ENCODE results near the gene FBXL17.

FBXL17 gene

GRCh38 chr5:107979900-107980299 is 402.0 kb downstream of the FBXL17 start:
- no peak overlapping the region for H3K4me2 ChIP-seq (ENCODE audit: low read depth, low read length, poor library complexity, severe bottlenecking)
- H3K9me2 ChIP-seq (replicated peaks; ENCODE audit: low read depth, low read length) = no peaks in the 10 kb centered on the region
- H3K9me3 ChIP-seq (ENCODE audit: insufficient read depth, low read depth, low read length) = no peaks in the 10 kb centered on the region
- H3K79me2 ChIP-seq (ENCODE audit: insufficient read depth, low read length) = no peaks in the 10 kb centered on the region
- H3K4me1 ChIP-seq (ENCODE audit: insufficient read depth, low read length, poor library complexity, severe bottlenecking) = peaks cover 4% of the 10 kb centered on the region
- no peaks in the 10 kb centered on the region for H3K36me3 ChIP-seq (ENCODE audit: insufficient read depth, low read length)
- no peaks in the 10 kb centered on the region for H3F3A ChIP-seq (ENCODE audit: low read depth)
- no peak overlapping the region for H3K4me3 ChIP-seq (ENCODE audit: low read length, poor library complexity, severe bottlenecking)
- H3K9ac ChIP-seq (ENCODE audit: low read depth, low read length, poor library complexity, severe bottlenecking) = no peak overlapping the region
- H3K27me3 ChIP-seq (ENCODE audit: insufficient read depth, low read length, poor library complexity, severe bottlenecking) = no peaks in the 10 kb centered on the region
- no peaks in the 10 kb centered on the region for H4K20me1 ChIP-seq (ENCODE audit: insufficient read depth, low read length, poor library complexity, severe bottlenecking)
- TF ChIP-seq CTCF (conservative IDR thresholded peaks at IDR 0.05; ENCODE audit: low read length) (no peak), EZH2phosphoT487 (IDR thresholded peaks at IDR 0.05; ENCODE audit: borderline replicate concordance) (no peak)
- no peak overlapping the region for H2AFZ ChIP-seq (ENCODE audit: low read length)

- TF ChIP-seq EZH2phosphoT487 (IDR thresholded peaks at IDR 0.05; ENCODE audit: borderline replicate concordance) = no peak
- no peak for TF ChIP-seq CTCF (conservative IDR thresholded peaks at IDR 0.05; ENCODE audit: low read length)
Measured at GRCh38 chr5:107979291-107979690, 402.6 kb downstream of the FBXL17 start.

GRCh38 chr5:107977550-107978071 is 404.3 kb downstream of the FBXL17 start:
- H3K27me3 ChIP-seq (ENCODE audit: insufficient read depth, low read length, poor library complexity, severe bottlenecking) = no peaks in the 10 kb centered on the region
- no peaks in the 10 kb centered on the region for H3F3A ChIP-seq (ENCODE audit: low read depth)
- no peak for TF ChIP-seq EZH2phosphoT487 (IDR thresholded peaks at IDR 0.05; ENCODE audit: borderline replicate concordance)
- no peak overlapping the region for H2AFZ ChIP-seq (ENCODE audit: low read length)
- peaks cover 4% of the 10 kb centered on the region for H3K4me1 ChIP-seq (ENCODE audit: insufficient read depth, low read length, poor library complexity, severe bottlenecking)
- no peaks in the 10 kb centered on the region for H4K20me1 ChIP-seq (ENCODE audit: insufficient read depth, low read length, poor library complexity, severe bottlenecking)
- no peaks in the 10 kb centered on the region for H3K36me3 ChIP-seq (ENCODE audit: insufficient read depth, low read length)
- no peak overlapping the region for H3K4me2 ChIP-seq (ENCODE audit: low read depth, low read length, poor library complexity, severe bottlenecking)
- H3K9me3 ChIP-seq (ENCODE audit: insufficient read depth, low read depth, low read length) = no peaks in the 10 kb centered on the region
- no peaks in the 10 kb centered on the region for H3K9me2 ChIP-seq (replicated peaks; ENCODE audit: low read depth, low read length)
- H3K9ac ChIP-seq (ENCODE audit: low read depth, low read length, poor library complexity, severe bottlenecking) = no peak overlapping the region
- H3K79me2 ChIP-seq (ENCODE audit: insufficient read depth, low read length) = no peaks in the 10 kb centered on the region
- no peak overlapping the region for H3K4me3 ChIP-seq (ENCODE audit: low read length, poor library complexity, severe bottlenecking)

More at GRCh38 chr5:107979291-107979690, 402.6 kb downstream of the FBXL17 start:
- Histone ChIP-seq H3K9me3 (ENCODE audit: insufficient read depth, low read depth, low read length) (no peaks in the 10 kb centered on the region), H3K4me1 (ENCODE audit: insufficient read depth, low read length, poor library complexity, severe bottlenecking) (peaks cover 4% of the 10 kb centered on the region), H3K9me2 (replicated peaks; ENCODE audit: low read depth, low read length) (no peaks in the 10 kb centered on the region), H3K79me2 (ENCODE audit: insufficient read depth, low read length) (no peaks in the 10 kb centered on the region), H3K4me2 (ENCODE audit: low read depth, low read length, poor library complexity, severe bottlenecking) (no peak overlapping the region), H3K27me3 (ENCODE audit: insufficient read depth, low read length, poor library complexity, severe bottlenecking) (no peaks in the 10 kb centered on the region), H3F3A (ENCODE audit: low read depth) (no peaks in the 10 kb centered on the region), H4K20me1 (ENCODE audit: insufficient read depth, low read length, poor library complexity, severe bottlenecking) (no peaks in the 10 kb centered on the region), H3K36me3 (ENCODE audit: insufficient read depth, low read length) (no peaks in the 10 kb centered on the region), H3K4me3 (ENCODE audit: low read length, poor library complexity, severe bottlenecking) (no peak overlapping the region), H2AFZ (ENCODE audit: low read length) (no peak overlapping the region), H3K9ac (ENCODE audit: low read depth, low read length, poor library complexity, severe bottlenecking) (no peak overlapping the region)

GRCh38 chr5:107975568-107975967 is 406.3 kb downstream of the FBXL17 start:
- H3K27me3 ChIP-seq (ENCODE audit: insufficient read depth, low read length, poor library complexity, severe bottlenecking) = no peaks in the 10 kb centered on the region
- peaks cover 4% of the 10 kb centered on the region for H3K4me1 ChIP-seq (ENCODE audit: insufficient read depth, low read length, poor library complexity, severe bottlenecking)
- H3K36me3 ChIP-seq (ENCODE audit: insufficient read depth, low read length) = no peaks in the 10 kb centered on the region
- no peaks in the 10 kb centered on the region for H3F3A ChIP-seq (ENCODE audit: low read depth)
- H3K9me3 ChIP-seq (ENCODE audit: insufficient read depth, low read depth, low read length) = no peaks in the 10 kb centered on the region
- no peak overlapping the region for H3K4me2 ChIP-seq (ENCODE audit: low read depth, low read length, poor library complexity, severe bottlenecking)
- H3K79me2 ChIP-seq (ENCODE audit: insufficient read depth, low read length) = no peaks in the 10 kb centered on the region
- H3K9me2 ChIP-seq (replicated peaks; ENCODE audit: low read depth, low read length) = no peaks in the 10 kb centered on the region
- H3K9ac ChIP-seq (ENCODE audit: low read depth, low read length, poor library complexity, severe bottlenecking) = no peak overlapping the region
- H2AFZ ChIP-seq (ENCODE audit: low read length) = no peak overlapping the region
- no peak overlapping the region for H3K4me3 ChIP-seq (ENCODE audit: low read length, poor library complexity, severe bottlenecking)
- H4K20me1 ChIP-seq (ENCODE audit: insufficient read depth, low read length, poor library complexity, severe bottlenecking) = no peaks in the 10 kb centered on the region
- TF ChIP-seq CTCF (conservative IDR thresholded peaks at IDR 0.05; ENCODE audit: low read length) (no peak), EZH2phosphoT487 (IDR thresholded peaks at IDR 0.05; ENCODE audit: borderline replicate concordance) (no peak)
